ENCODE results near the gene USP22. TPM values are rescaled to one million over a fixed set of nuclear protein-coding genes. Genes with fewer than 3 reads are reported as not detected.

Gene USP22
- total RNA-seq, 1 donor from 2014 or later = 79.1 TPM

GRCh38 chr17:20991276-20992037, 51.4 kb downstream of the USP22 start:
- no peaks in the 10 kb centered on the region for H3K9me3 ChIP-seq
- no peak for DNase-seq (ENCODE audit: extremely low spot score in 2 of 2)
- no peaks in the 10 kb centered on the region for H3K27me3 ChIP-seq
- no peak overlapping the region for H3K27ac ChIP-seq
- TF ChIP-seq CTCF (IDR thresholded peaks at IDR 0.05) (no peak), POLR2A (IDR thresholded peaks at IDR 0.05) (no peak), POLR2AphosphoS5 (IDR thresholded peaks at IDR 0.05; ENCODE audit: insufficient read depth in 1 of 2, low read depth in 1 of 2) (no peak)
- intact Hi-C loops (cut with DNase I) = loop anchor here (10.0 kb wide), 1 partner anchor 87 kb away; no protein-coding TSS in a partner anchor
- H3K36me3 ChIP-seq = no peaks in the 10 kb centered on the region
- no peak overlapping the region for H3K4me3 ChIP-seq
- H3K4me1 ChIP-seq = peaks cover 13% of the 10 kb centered on the region

- TF ChIP-seq POLR2AphosphoS5 (IDR thresholded peaks at IDR 0.05; ENCODE audit: insufficient read depth in 1 of 2, low read depth in 1 of 2) (no peak), POLR2A (IDR thresholded peaks at IDR 0.05) (no peak), CTCF (IDR thresholded peaks at IDR 0.05) (no peak)
- Histone ChIP-seq H3K27ac (no peak overlapping the region), H3K27me3 (no peaks in the 10 kb centered on the region), H3K4me3 (no peak overlapping the region), H3K4me1 (peaks cover 13% of the 10 kb centered on the region), H3K36me3 (no peaks in the 10 kb centered on the region), H3K9me3 (no peaks in the 10 kb centered on the region)
- intact Hi-C loops (cut with DNase I) = loop anchor here (10.0 kb wide), 1 partner anchor 85 kb away; no protein-coding TSS in a partner anchor
- DNase-seq (ENCODE audit: extremely low spot score in 2 of 2) = no peak
Observed at GRCh38 chr17:20989991-20990855, 52.6 kb downstream of the USP22 start.

- intact Hi-C loops (cut with DNase I) = no loop called here
- Histone ChIP-seq H3K4me3 (no peak overlapping the region), H3K36me3 (no peaks in the 10 kb centered on the region), H3K27ac (no peak overlapping the region), H3K4me1 (peaks cover 13% of the 10 kb centered on the region), H3K9me3 (no peaks in the 10 kb centered on the region), H3K27me3 (no peaks in the 10 kb centered on the region)
- DNase-seq (ENCODE audit: extremely low spot score in 2 of 2) = no peak
- TF ChIP-seq POLR2A (IDR thresholded peaks at IDR 0.05) = no peak
- TF ChIP-seq CTCF (IDR thresholded peaks at IDR 0.05) = no peak
- no peak for TF ChIP-seq POLR2AphosphoS5 (IDR thresholded peaks at IDR 0.05; ENCODE audit: insufficient read depth in 1 of 2, low read depth in 1 of 2)
Observed at GRCh38 chr17:20989481-20989880, 53.3 kb downstream of the USP22 start.

- H3K4me3 ChIP-seq = no peak overlapping the region
- intact Hi-C loops (cut with DNase I) = no loop called here
- no peaks in the 10 kb centered on the region for H3K9me3 ChIP-seq
- no peaks in the 10 kb centered on the region for H3K27me3 ChIP-seq
- no peaks in the 10 kb centered on the region for H3K36me3 ChIP-seq
- H3K4me1 ChIP-seq = peaks cover 13% of the 10 kb centered on the region
- no peak for DNase-seq (ENCODE audit: extremely low spot score in 2 of 2)
- no peak for TF ChIP-seq POLR2AphosphoS5 (IDR thresholded peaks at IDR 0.05; ENCODE audit: insufficient read depth in 1 of 2, low read depth in 1 of 2)
- no peak overlapping the region for H3K27ac ChIP-seq
Observed at GRCh38 chr17:20988896-20989295, 53.9 kb downstream of the USP22 start.

GRCh38 chr17:20988001-20988636, 54.7 kb downstream of the USP22 start:
- no peak for TF ChIP-seq CTCF (IDR thresholded peaks at IDR 0.05)
- no peak overlapping the region for H3K4me3 ChIP-seq
- intact Hi-C loops (cut with DNase I) = no loop called here

More at GRCh38 chr17:20988001-20988636, 54.7 kb downstream of the USP22 start:
- no peak overlapping the region for H3K27ac ChIP-seq
- no peak for DNase-seq (ENCODE audit: extremely low spot score in 2 of 2)
- H3K27me3 ChIP-seq = no peaks in the 10 kb centered on the region
- peaks cover 9% of the 10 kb centered on the region for H3K4me1 ChIP-seq
- H3K9me3 ChIP-seq = no peaks in the 10 kb centered on the region
- H3K36me3 ChIP-seq = no peaks in the 10 kb centered on the region
